ENCODE data around the gene PAXX.

Gene PAXX

GRCh38 chr9:136968333-136969127 lies 23.7 kb upstream of the PAXX start:
- no peak for DNase-seq (ENCODE audit: low read depth in 2 of 2)

GRCh38 chr9:136969150-136969549 lies 23.1 kb upstream of the PAXX start:
- DNase-seq (ENCODE audit: low read depth in 2 of 2), result no peak

GRCh38 chr9:136969774-136970173 lies 22.4 kb upstream of the PAXX start:
- DNase-seq (ENCODE audit: low read depth in 2 of 2), result no peak

- no peak for DNase-seq (ENCODE audit: low read depth in 2 of 2)
These were observed 21.9 kb upstream of the PAXX start for GRCh38 chr9:136970361-136970760.

- DNase-seq (ENCODE audit: low read depth in 2 of 2), result no peak
These were observed 20.5 kb upstream of the PAXX start for GRCh38 chr9:136971746-136972145.

- DNase-seq (ENCODE audit: low read depth in 2 of 2), result no peak
These were observed 19.9 kb upstream of the PAXX start for GRCh38 chr9:136972335-136972734.

- no peak for DNase-seq (ENCODE audit: low read depth in 2 of 2)
These were observed 19.5 kb upstream of the PAXX start for GRCh38 chr9:136972743-136973142.

- DNase-seq (ENCODE audit: low read depth in 2 of 2), result no peak
These were observed 18.3 kb upstream of the PAXX start for GRCh38 chr9:136973618-136974617.

GRCh38 chr9:136974817-136975535 lies 17.2 kb upstream of the PAXX start:
- DNase-seq (ENCODE audit: low read depth in 2 of 2), result no peak

- DNase-seq (ENCODE audit: low read depth in 2 of 2), result no peak
These were observed 16.6 kb upstream of the PAXX start for GRCh38 chr9:136975644-136976043.

GRCh38 chr9:136977223-136977622 lies 15.0 kb upstream of the PAXX start, which contains the start of gene PTGDS:
Gene PTGDS (plus strand): TSS chr9:136977504. CDS start chr9:136977579, 75 bp downstream.
- no peak for DNase-seq (ENCODE audit: low read depth in 2 of 2)

GRCh38 chr9:136977649-136978072 lies 14.6 kb upstream of the PAXX start:
- DNase-seq (ENCODE audit: low read depth in 2 of 2), result no peak

- peak in 1 of 2 donors; percentile 47 for DNase-seq (ENCODE audit: low read depth in 2 of 2)
These were observed 14.0 kb upstream of the PAXX start for GRCh38 chr9:136978073-136978864.

GRCh38 chr9:136978865-136979544 lies 13.2 kb upstream of the PAXX start:
- DNase-seq (ENCODE audit: low read depth in 2 of 2), result no peak

- no peak for DNase-seq (ENCODE audit: low read depth in 2 of 2)
These were observed 12.2 kb upstream of the PAXX start for GRCh38 chr9:136979769-136980587.

- DNase-seq (ENCODE audit: low read depth in 2 of 2), result no peak
These were observed 11.3 kb upstream of the PAXX start for GRCh38 chr9:136980669-136981478.

GRCh38 chr9:136981588-136982231 lies 10.5 kb upstream of the PAXX start:
- no peak for DNase-seq (ENCODE audit: low read depth in 2 of 2)

Measured in stimulated activated CD4-positive, alpha-beta T cell treated with anti-CD3 and anti-CD28 coated beads, Interleukin-1b, Interleukin-23, amount 100 ng/mL, for 1 hour (primary cell).